Measurements from ENCODE around the gene TNFSF18. TPM values are rescaled to one million over a fixed set of nuclear protein-coding genes. Genes with fewer than 3 reads are reported as not detected.

TNFSF18 gene
- total RNA-seq, 4 donors from 2014 or later, result 0.17 TPM; not detected in 3

DNA sequence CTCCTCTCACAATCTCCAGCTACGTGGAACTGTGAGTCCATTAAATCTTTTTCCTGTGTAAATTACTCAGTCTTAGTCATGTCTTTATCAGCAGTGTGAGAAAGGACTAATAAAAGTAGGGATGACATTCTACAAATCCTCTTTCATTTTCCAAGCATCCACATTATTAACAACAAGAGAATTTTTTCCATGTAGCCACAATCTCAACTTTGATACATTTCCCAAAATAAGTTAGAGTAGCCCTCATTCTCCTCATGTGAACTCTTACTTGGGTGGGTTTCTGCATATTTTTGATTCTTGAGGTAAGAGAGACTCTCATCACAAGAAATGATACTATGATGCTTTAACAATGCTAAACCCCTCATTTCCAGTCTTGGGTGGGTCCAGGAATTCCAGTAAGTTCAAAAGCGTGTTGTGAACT lies 52.8 kb downstream of the TNFSF18 start:
- TF ChIP-seq, protein P1, sequence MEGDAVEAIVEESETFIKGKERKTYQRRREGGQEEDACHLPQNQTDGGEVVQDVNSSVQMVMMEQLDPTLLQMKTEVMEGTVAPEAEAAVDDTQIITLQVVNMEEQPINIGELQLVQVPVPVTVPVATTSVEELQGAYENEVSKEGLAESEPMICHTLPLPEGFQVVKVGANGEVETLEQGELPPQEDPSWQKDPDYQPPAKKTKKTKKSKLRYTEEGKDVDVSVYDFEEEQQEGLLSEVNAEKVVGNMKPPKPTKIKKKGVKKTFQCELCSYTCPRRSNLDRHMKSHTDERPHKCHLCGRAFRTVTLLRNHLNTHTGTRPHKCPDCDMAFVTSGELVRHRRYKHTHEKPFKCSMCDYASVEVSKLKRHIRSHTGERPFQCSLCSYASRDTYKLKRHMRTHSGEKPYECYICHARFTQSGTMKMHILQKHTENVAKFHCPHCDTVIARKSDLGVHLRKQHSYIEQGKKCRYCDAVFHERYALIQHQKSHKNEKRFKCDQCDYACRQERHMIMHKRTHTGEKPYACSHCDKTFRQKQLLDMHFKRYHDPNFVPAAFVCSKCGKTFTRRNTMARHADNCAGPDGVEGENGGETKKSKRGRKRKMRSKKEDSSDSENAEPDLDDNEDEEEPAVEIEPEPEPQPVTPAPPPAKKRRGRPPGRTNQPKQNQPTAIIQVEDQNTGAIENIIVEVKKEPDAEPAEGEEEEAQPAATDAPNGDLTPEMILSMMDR (IDR thresholded peaks at IDR 0.05; ENCODE audit: low read depth), result no peak

DNA sequence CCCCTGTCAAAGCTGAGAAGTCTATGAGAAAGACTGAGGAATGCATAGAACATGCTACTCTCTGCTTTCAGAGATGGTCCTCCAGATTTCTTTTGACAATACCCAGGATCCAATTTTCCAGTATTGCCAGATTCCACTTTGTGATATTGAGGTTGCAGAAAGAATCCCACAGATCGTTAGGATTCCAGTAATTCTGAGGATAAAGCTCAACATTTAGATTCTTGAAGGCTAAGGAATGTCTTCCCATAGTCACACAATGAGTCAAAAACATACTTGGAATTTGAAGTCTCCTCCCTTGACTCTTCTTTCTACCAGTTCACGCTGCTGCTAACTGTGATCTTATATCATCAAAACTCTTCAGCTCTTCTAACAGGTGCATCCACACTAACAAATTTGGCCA lies 57.1 kb downstream of the TNFSF18 start:
- TF ChIP-seq, protein P1 (IDR thresholded peaks at IDR 0.05; ENCODE audit: low read depth), result no peak

DNA sequence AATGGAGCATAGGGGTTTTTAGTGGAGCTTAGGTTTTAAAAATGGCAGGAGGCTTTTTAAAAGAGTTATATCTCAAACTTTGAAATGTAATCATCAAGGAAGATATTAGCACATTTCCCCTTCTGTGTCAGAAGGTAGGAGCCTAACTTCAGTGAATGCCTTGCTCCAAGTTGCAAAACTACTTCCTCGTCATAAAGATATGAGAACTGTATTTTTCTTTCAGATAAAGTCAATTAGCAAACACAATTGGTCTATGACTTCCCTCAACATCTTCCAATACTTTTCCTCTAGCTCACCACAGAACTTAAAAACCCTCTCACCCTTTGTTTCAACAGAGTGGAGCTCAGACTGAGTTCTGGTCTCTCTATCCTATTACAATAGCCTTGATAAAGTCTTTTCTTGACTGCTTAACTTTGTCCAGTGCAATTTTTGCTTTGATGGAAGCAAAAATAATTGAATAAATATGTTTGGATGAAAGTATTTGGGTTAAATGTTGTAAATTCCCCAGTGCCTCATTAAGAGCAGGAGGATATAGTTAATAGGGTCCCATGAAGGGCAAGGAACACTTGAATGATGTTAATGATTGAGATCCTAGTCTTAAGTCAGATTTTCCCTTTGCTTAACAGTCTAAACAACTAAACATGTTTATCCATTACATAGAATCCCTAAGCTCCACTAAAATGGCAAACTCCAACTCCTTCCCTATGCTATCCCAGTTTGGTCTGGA lies 58.9 kb downstream of the TNFSF18 start:
- TF ChIP-seq, protein P1 (IDR thresholded peaks at IDR 0.05; ENCODE audit: low read depth), result no peak

DNA sequence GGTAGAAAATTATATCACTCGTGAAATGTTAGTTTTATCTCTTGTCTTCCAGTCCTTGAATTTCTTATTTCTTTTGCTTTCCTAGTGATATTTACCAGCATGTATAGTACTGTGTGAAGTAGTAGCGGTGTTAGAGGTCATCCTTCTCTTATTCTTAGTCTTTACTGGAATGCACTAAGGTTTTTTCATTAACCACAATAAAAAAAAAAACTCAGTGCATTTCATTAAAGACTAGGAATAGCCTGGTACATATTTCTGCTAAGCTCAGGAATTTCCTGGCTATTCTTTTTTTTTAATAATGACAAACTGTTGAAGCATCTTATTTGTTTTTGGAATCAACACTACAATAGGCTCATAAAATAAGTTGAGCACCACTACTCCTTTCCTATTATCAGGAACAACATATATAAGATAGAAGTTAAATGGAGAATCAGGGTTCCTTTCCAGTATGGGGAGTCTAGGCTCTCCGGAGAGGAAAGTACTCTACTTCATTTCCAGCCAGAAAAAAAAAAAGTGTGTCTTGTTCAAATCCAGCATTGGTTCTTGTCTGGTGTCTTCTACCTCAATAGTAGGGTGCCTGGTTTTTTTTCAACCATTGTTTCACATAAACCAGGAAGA lies 60.0 kb downstream of the TNFSF18 start:
- TF ChIP-seq, protein P1 (IDR thresholded peaks at IDR 0.05; ENCODE audit: low read depth), result no peak

Other genes with a start within 250 kb of the TNFSF18 start
- gene TNFSF4, start 156.4 kb upstream of the TNFSF18 start, total RNA-seq, result 1 to 10 TPM; 1.3 to 2.1 (median 1.5) TPM

Measured in subcutaneous adipose tissue (tissue), 4 donors.